CD8-positive, alpha-beta memory T cell (primary cell): ENCODE data around the gene SKI. TPM values are rescaled to one million over a fixed set of nuclear protein-coding genes. Genes with fewer than 3 reads are reported as not detected.

Source experiments
- CTCF ChIA-PET: fragments of 350-600 bp; sonication (Branson Sonifier 250); formaldehyde crosslinking; loops from one replicate; lab custom pipeline; 2021; ENCODE audit warnings: antibody characterized with exemption; lab: Charles Lee
- POLR2A ChIA-PET: fragments of 350-600 bp; sonication (Branson Sonifier 250); formaldehyde crosslinking; loops from one replicate; lab custom pipeline; 2021; ENCODE audit warnings: antibody characterized with exemption; lab: Charles Lee
- DNase-seq, 5 donors: peaks; one replicate each; pipeline versions ENCODE4 v3.0.0 to v3.0.0-alpha.2; 2020 to 2022; ENCODE audit warnings: mixed read lengths in 1 of 5
- H3K27ac ChIP-seq: one replicate; pipeline ENCODE4 v1.7.0; 2013; ENCODE audit warnings: low read depth, mild to moderate bottlenecking, low read length, moderate library complexity
- H3K27me3 ChIP-seq: 2 replicates; pipeline ENCODE4 v1.7.0; 2013; ENCODE audit warnings: low read length, mild to moderate bottlenecking; ENCODE audit not compliant: insufficient read depth, poor library complexity, severe bottlenecking
- H3K36me3 ChIP-seq: 2 replicates; pipeline ENCODE4 v1.7.0; 2013; ENCODE audit warnings: mild to moderate bottlenecking, low read length, moderate library complexity; ENCODE audit not compliant: insufficient read depth
- H3K4me1 ChIP-seq: 2 replicates; pipeline ENCODE4 v1.7.0; 2013; ENCODE audit warnings: mild to moderate bottlenecking, low read length, moderate library complexity; ENCODE audit not compliant: insufficient read depth
- H3K4me3 ChIP-seq: 2 replicates; pipeline ENCODE4 v1.7.0; 2013; ENCODE audit warnings: mild to moderate bottlenecking, low read length
- H3K9me3 ChIP-seq: 2 replicates; pipeline ENCODE4 v1.7.0; 2013; ENCODE audit warnings: mild to moderate bottlenecking, low read length
- H3K27ac Mint-ChIP-seq, 8 donors: one replicate each; pipeline ENCODE4 v1.8.0; 2020 to 2021; ENCODE audit warnings: mixed read lengths in 8 of 8, mild to moderate bottlenecking in 6 of 8, inconsistent platforms in 3 of 8, moderate library complexity in 3 of 8
- H3K27me3 Mint-ChIP-seq, 2 donors: one replicate each; pipeline ENCODE4 v1.8.0; 2020 to 2021; ENCODE audit warnings: mixed read lengths in 2 of 2, mild to moderate bottlenecking in 1 of 2, moderate library complexity in 1 of 2
- H3K36me3 Mint-ChIP-seq, 3 donors: one replicate each; pipeline ENCODE4 v1.8.0; 2020 to 2021; ENCODE audit warnings: mixed read lengths in 3 of 3, inconsistent platforms in 1 of 3, mild to moderate bottlenecking in 1 of 3
- H3K4me1 Mint-ChIP-seq, 3 donors: one replicate each; pipeline ENCODE4 v1.8.0; 2020 to 2021; ENCODE audit warnings: mixed read lengths in 3 of 3, inconsistent platforms in 1 of 3, mild to moderate bottlenecking in 1 of 3
- H3K4me3 Mint-ChIP-seq, 7 donors: one replicate each; pipeline ENCODE4 v1.8.0; 2020 to 2021; ENCODE audit warnings: mixed read lengths in 7 of 7, mild to moderate bottlenecking in 6 of 7, moderate library complexity in 4 of 7, inconsistent platforms in 2 of 7
- H3K9me3 Mint-ChIP-seq, 5 donors: one replicate each; pipeline ENCODE4 v1.8.0; 2020 to 2022; ENCODE audit warnings: mixed read lengths in 5 of 5, mild to moderate bottlenecking in 3 of 5, moderate library complexity in 2 of 5, inconsistent platforms in 1 of 5
- polyA plus RNA-seq: library from polyadenylated mRNA; unstranded; fragments of 300-500 nt; fragmentation: Illumina TruSeq; gene quantifications from one replicate; pipeline ENCODE4 v1.2.3, GENCODE V29; 2021
- total RNA-seq, 2 experiments: library from RNA; stranded (reverse); gene quantifications; one replicate each; pipeline ENCODE4 v1.2.3, GENCODE V29; 2021

The SKI gene
- total and polyA plus RNA-seq, 3 experiments from 2014 or later, result 0.94 to 38.4 (median 35.9) TPM

GRCh38 chr1:2284932-2285331, 56.8 kb downstream of the SKI start:
- Mint-ChIP-seq H3K4me3 (no peak overlapping the region), H3K27me3 (no peaks in the 10 kb centered on the region), H3K27ac (no peak overlapping the region), H3K36me3 (peaks cover 0 to 2% (median 0%) of the 10 kb centered on the region in 3 donors), H3K4me1 (peaks cover 27 to 50% (median 29%) of the 10 kb centered on the region in 3 donors), H3K9me3 (no peaks in the 10 kb centered on the region)
- H3K27ac ChIP-seq, result no peak overlapping the region
- H3K9me3 ChIP-seq, result no peaks in the 10 kb centered on the region
- ChIA-PET POLR2A (no interaction called here), CTCF (no interaction called here)
- no peak for DNase-seq
- no peaks in the 10 kb centered on the region for H3K36me3 ChIP-seq
- no peaks in the 10 kb centered on the region for H3K27me3 ChIP-seq
- no peak overlapping the region for H3K4me3 ChIP-seq
- H3K4me1 ChIP-seq, result peaks cover 27% of the 10 kb centered on the region

DNA sequence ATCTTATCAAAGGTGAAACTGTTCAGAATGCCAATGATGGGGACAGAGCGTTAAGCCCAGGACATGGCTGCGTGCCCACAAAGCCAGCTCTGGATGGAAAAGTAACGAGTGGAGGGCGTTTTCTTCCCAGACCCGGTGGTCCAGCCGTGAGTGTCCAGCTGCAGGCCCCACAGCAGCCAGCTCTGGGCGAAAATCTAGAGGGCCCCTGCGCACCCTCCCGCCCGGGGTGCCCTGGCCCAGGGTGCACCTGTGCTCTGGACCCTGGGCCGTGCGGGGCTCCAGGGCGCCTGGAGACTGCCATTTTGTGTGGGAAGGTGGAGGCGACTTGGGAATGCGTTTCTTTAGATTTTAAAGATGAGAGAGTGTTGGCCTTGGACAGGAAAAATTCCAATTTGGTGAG, 58.8 kb downstream of the SKI start:
- peaks cover 46 to 70% (median 49%) of the 10 kb centered on the region in 3 donors for H3K4me1 Mint-ChIP-seq
- CTCF ChIA-PET, result interaction anchor here (1.0 kb wide), 1 partner anchor 28 kb away, joined by 3 read pairs; no protein-coding TSS in a partner anchor

DNA sequence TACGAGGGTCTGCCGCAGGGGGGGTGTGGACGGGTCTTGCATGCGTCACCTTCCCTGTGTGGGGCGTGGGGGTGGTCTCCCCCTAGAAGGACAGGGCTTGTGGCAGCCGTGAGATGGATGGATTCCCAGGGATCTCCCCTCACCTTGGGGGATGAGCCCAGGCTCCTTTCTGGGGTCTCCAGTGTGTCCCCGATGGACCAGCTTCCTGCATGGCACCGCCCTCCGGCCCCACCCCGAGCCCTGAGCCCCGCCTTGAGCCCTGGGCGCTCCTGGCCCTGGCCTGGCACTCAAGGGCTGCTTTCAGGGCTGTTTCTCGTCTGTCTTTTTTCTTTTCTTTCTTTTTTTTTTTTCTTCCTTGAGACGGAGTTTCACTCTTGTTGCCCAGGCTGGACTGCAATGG, 59.5 kb downstream of the SKI start:
- peak overlapping the region in 4 of 8 donors; percentile 14 to 97 (median 78) for H3K27ac Mint-ChIP-seq
- Histone ChIP-seq H3K27me3 (no peaks in the 10 kb centered on the region), H3K36me3 (no peaks in the 10 kb centered on the region), H3K4me3 (no peak overlapping the region), H3K4me1 (peaks cover 53% of the 10 kb centered on the region), H3K27ac (no peak overlapping the region), H3K9me3 (no peaks in the 10 kb centered on the region)
- POLR2A ChIA-PET, result interaction anchor here (0.7 kb wide), 1 partner anchor 22 kb away, joined by 3 read pairs; no protein-coding TSS in a partner anchor
- peaks cover 0 to 2% (median 0%) of the 10 kb centered on the region in 3 donors for H3K36me3 Mint-ChIP-seq
- H3K4me3 Mint-ChIP-seq, result peak overlapping the region in 1 of 7 donors; percentile 83
- no peaks in the 10 kb centered on the region for H3K27me3 Mint-ChIP-seq
- no peaks in the 10 kb centered on the region for H3K9me3 Mint-ChIP-seq
- peaks cover 51 to 78% (median 56%) of the 10 kb centered on the region in 3 donors for H3K4me1 Mint-ChIP-seq
- DNase-seq, result no peak
- CTCF ChIA-PET, result interaction anchor here (1.2 kb wide), 1 partner anchor 58 kb away, joined by 3 read pairs; no protein-coding TSS in a partner anchor

More for the DNA sequence above, 58.8 kb downstream of the SKI start:
- Histone ChIP-seq H3K27me3 (no peaks in the 10 kb centered on the region), H3K9me3 (no peaks in the 10 kb centered on the region), H3K4me1 (peaks cover 46% of the 10 kb centered on the region), H3K36me3 (no peaks in the 10 kb centered on the region), H3K27ac (no peak overlapping the region), H3K4me3 (no peak overlapping the region)
- Mint-ChIP-seq H3K36me3 (peaks cover 0 to 2% (median 0%) of the 10 kb centered on the region in 3 donors), H3K9me3 (no peaks in the 10 kb centered on the region), H3K27me3 (no peaks in the 10 kb centered on the region), H3K4me3 (peak overlapping the region in 3 of 7 donors; percentile 32 to 83 (median 39)), H3K27ac (peak overlapping the region in 5 of 8 donors; percentile 40 to 84 (median 77))
- DNase-seq, result no peak
- POLR2A ChIA-PET, result no interaction called here

- H3K4me1 Mint-ChIP-seq, result peaks cover 52 to 83% (median 58%) of the 10 kb centered on the region in 3 donors
- peak overlapping the region; percentile 53 to 97 (median 83) for H3K27ac Mint-ChIP-seq
- H3K4me3 Mint-ChIP-seq, result peak overlapping the region in 6 of 7 donors; percentile 22 to 64 (median 56)
These were observed 60.2 kb downstream of the SKI start for GRCh38 chr1:2288311-2288710.

DNA sequence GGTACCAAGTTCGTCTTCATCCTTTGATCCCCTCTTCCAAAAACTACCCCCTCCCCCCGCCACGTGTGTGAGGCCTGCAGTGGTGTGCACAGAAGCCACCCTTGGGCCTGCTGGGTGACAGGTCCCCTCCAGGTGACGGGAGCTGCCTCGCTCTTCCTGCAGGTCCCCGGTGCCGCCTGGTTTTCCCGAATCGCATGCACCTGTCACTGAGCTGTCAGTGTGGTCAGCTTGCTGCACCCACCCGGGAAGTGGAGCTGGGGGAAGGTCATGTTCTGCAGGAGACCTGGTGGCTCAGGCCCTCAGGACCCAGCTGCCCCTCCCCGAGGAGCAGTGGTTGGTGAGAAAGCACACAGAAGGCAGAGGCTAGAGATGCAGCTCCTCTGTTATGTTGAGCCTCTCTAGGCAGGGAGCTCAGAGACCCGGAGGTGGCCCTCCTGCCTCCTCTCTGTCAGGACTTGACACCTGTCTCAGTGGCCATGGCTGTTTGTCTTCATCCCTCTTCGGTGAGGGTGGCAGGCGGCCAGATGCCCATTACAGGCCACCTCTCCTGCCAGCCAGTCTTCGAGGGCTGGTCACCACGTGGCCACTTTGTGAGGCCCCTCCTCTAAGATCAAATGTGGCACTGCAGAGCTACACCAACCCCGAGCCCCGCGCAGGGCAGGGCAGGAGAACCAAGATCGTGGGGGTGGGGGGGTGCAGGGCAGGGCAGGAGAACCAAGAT, 60.9 kb downstream of the SKI start:
- POLR2A ChIA-PET, result interaction anchor here (1.2 kb wide), 1 partner anchor 33 kb away, joined by 3 read pairs; no protein-coding TSS in a partner anchor
- Mint-ChIP-seq H3K9me3 (no peaks in the 10 kb centered on the region), H3K4me3 (peak overlapping the region in 4 of 7 donors; percentile 29 to 68 (median 48))

More at GRCh38 chr1:2288311-2288710, 60.2 kb downstream of the SKI start:
- Mint-ChIP-seq H3K9me3 (no peaks in the 10 kb centered on the region), H3K36me3 (peaks cover 0 to 2% (median 0%) of the 10 kb centered on the region in 3 donors), H3K27me3 (no peaks in the 10 kb centered on the region)
- Histone ChIP-seq H3K4me3 (no peak overlapping the region), H3K27me3 (no peaks in the 10 kb centered on the region), H3K27ac (no peak overlapping the region), H3K36me3 (no peaks in the 10 kb centered on the region), H3K4me1 (peaks cover 60% of the 10 kb centered on the region), H3K9me3 (no peaks in the 10 kb centered on the region)
- ChIA-PET POLR2A (interaction anchor here (0.7 kb wide), 1 partner anchor 22 kb away, joined by 3 read pairs; no protein-coding TSS in a partner anchor), CTCF (interaction anchor here (1.2 kb wide), 1 partner anchor 59 kb away, joined by 3 read pairs; no protein-coding TSS in a partner anchor)
- peak in 1 of 5 donors; percentile 48 for DNase-seq

GRCh38 chr1:2289607-2290006, 61.5 kb downstream of the SKI start:
- H3K4me1 Mint-ChIP-seq, result peaks cover 58 to 87% (median 66%) of the 10 kb centered on the region in 3 donors
- no peaks in the 10 kb centered on the region for H3K9me3 ChIP-seq
- peaks cover 0 to 4% (median 0%) of the 10 kb centered on the region in 3 donors for H3K36me3 Mint-ChIP-seq
- DNase-seq, result no peak
- H3K9me3 Mint-ChIP-seq, result no peaks in the 10 kb centered on the region
- H3K27me3 ChIP-seq, result no peaks in the 10 kb centered on the region
- ChIA-PET POLR2A (interaction anchor here (1.2 to 1.8 kb wide), 2 partner anchors 11 to 34 kb away, joined by 3 to 6 read pairs; no protein-coding TSS in a partner anchor), CTCF (interaction anchor here (0.9 kb wide), 1 partner anchor 29 kb away, joined by 3 read pairs; no protein-coding TSS in a partner anchor)
- H3K4me3 Mint-ChIP-seq, result peak overlapping the region; percentile 81 to 89 (median 83)
- H3K27me3 Mint-ChIP-seq, result no peaks in the 10 kb centered on the region
- peak overlapping the region; percentile 92 to 99 (median 97) for H3K27ac Mint-ChIP-seq
- H3K36me3 ChIP-seq, result no peaks in the 10 kb centered on the region
- H3K4me3 ChIP-seq, result peak overlapping the region; percentile 47
- peaks cover 73% of the 10 kb centered on the region for H3K4me1 ChIP-seq
- H3K27ac ChIP-seq, result no peak overlapping the region

More for the DNA sequence above, 60.9 kb downstream of the SKI start:
- DNase-seq, result no peak
- Histone ChIP-seq H3K9me3 (no peaks in the 10 kb centered on the region), H3K27me3 (no peaks in the 10 kb centered on the region), H3K4me1 (peaks cover 67% of the 10 kb centered on the region), H3K27ac (no peak overlapping the region), H3K4me3 (no peak overlapping the region), H3K36me3 (no peaks in the 10 kb centered on the region)
- no peaks in the 10 kb centered on the region for H3K27me3 Mint-ChIP-seq
- H3K4me1 Mint-ChIP-seq, result peaks cover 57 to 86% (median 64%) of the 10 kb centered on the region in 3 donors
- CTCF ChIA-PET, result interaction anchor here (1.2 kb wide), 1 partner anchor 60 kb away, joined by 3 read pairs; no protein-coding TSS in a partner anchor
- H3K27ac Mint-ChIP-seq, result peak overlapping the region; percentile 19 to 97 (median 68)
- H3K36me3 Mint-ChIP-seq, result peaks cover 0 to 4% (median 0%) of the 10 kb centered on the region in 3 donors

DNA sequence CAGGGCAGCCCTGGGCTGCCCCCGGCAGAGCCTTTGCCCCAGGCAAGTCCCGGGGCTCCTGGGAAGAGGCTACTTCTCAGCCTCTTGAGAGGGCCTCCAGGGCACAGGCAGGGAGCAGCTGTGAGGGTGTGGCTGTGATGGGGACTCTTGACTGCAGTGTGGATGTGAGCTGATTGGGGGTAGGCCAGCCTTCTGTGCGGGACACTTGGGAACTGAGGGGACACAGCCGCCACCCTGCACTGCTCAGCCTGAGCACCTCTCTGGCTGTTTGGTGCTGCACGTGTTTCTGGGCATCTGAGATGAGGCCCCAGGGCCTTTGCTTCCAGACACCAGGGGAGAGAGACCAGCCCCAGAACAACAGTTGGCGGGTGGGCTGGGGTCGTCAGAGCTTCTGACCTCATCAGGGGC, 62.1 kb downstream of the SKI start:
- peak overlapping the region; percentile 81 to 93 (median 83) for H3K4me3 Mint-ChIP-seq
- peaks cover 58 to 87% (median 66%) of the 10 kb centered on the region in 3 donors for H3K4me1 Mint-ChIP-seq
- no peaks in the 10 kb centered on the region for H3K27me3 ChIP-seq
- H3K36me3 ChIP-seq, result no peaks in the 10 kb centered on the region
- H3K36me3 Mint-ChIP-seq, result peaks cover 0 to 4% (median 0%) of the 10 kb centered on the region in 3 donors
- peaks cover 79% of the 10 kb centered on the region for H3K4me1 ChIP-seq
- H3K9me3 Mint-ChIP-seq, result no peaks in the 10 kb centered on the region
- ChIA-PET POLR2A (interaction anchor here (1.2 to 1.8 kb wide), 2 partner anchors 11 to 35 kb away, joined by 3 to 6 read pairs; no protein-coding TSS in a partner anchor), CTCF (interaction anchor here (0.9 to 2.8 kb wide), 4 partner anchors 10 to 95 kb away, joined by 3 to 16 read pairs (median 6); partner anchors contain the start of gene FAAP20)
- H3K27ac Mint-ChIP-seq, result peak overlapping the region; percentile 92 to 99 (median 97)
- peak overlapping the region; percentile 67 for H3K27ac ChIP-seq
- no peaks in the 10 kb centered on the region for H3K27me3 Mint-ChIP-seq
- DNase-seq, result no peak
- peak overlapping the region; percentile 47 for H3K4me3 ChIP-seq
- H3K9me3 ChIP-seq, result no peaks in the 10 kb centered on the region
